ENCODE measurements around the gene NOP14.
A peak's percentile ranks its signal among the peaks of the same experiment; 100 is the strongest.
"Not testable (repeated sequence)": the region's sequence is repeated elsewhere in the genome, so short reads cannot be mapped to it uniquely, and the experiment has no call there.

The NOP14 gene

DNA sequence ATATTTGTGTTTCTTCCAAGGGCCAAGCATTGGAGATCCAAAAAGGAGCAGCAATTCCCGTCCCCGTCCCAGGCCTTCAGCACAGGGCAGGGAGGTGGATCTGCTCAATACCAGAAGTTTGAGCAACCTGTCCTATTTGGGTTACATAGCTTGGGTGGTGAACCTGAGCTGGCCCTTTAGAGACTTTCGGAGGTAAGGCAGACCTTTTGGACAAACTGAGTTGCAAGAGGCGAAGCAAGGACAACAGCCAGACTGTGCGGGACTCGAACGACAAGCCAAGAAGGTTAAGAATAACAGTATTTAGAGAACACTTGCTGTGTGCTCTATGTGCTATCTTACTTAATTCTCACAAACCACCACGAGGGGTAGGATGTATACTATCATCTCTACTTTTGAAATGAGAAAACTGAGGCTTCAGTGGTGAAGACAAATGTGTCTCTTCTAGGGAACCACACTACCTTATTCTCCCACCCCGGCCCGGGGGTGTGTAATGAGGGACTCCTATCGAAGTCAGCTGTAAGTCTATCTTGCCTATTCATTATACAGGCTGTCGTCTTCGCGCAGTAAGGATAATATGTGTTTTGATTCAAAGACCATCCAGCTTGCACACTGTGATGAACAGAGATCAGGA, 1.3 kb downstream of the NOP14 start:
- DNase-seq (ENCODE audit: low read depth in 2 of 2): peak in 1 of 2 donors; percentile 46

DNA sequence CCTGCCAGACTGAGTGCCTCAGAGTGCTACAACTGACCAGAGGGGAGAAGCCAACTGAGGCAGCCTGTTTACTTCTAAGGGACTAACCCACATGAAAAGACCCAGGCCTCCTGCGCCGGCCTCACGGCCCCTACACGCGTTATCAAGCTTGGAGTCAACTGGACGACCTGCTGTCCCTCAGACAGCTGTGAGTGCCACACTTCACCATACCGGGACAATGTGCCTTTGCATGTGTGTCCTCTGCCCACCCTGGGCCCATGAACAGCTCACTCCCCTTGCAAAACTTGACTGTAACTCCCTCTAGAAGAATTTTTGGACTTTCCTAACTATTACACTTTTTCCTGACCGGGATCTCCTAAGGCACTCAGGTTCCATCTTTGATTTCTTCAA, 1.8 kb downstream of the NOP14 start:
- no peak for DNase-seq (ENCODE audit: low read depth in 2 of 2)

DNA sequence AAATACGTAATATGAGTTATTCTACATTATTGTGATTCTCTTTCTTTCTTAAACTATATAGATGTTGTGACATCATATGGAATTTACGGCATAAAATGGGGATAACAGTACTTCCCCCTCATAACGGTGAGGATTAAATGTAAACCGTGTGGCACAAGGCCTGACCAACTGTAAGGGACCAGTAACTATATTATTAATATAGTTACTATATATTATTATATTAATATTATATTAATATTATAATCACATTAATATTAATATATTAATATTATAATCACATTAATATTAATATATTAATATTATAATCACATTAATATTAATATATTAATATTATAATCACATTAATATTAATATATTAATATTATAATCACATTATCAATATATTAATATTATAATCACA, 2.8 kb downstream of the NOP14 start:
- DNase-seq (ENCODE audit: low read depth in 2 of 2): not testable (repeated sequence)

DNA sequence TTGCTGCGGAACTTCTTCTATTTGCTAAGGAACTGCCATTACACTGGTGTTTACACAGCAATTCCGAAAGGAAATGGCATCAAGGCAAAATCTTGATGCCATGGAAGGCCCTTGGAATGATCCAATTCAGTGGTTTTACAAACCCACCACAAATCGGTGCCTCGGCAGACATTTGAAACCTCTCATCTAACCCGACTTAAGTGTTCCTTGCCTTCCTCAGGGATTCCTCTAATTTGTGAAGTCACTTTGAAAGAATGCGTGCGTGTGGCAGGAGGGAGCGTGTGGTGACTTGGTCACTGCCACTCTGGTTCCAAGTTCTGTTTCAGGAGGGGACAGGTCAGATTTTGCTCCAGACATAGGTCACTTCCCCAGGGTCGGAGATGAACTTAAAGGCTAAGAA, 4.8 kb downstream of the NOP14 start:
- DNase-seq (ENCODE audit: low read depth in 2 of 2): no peak

DNA sequence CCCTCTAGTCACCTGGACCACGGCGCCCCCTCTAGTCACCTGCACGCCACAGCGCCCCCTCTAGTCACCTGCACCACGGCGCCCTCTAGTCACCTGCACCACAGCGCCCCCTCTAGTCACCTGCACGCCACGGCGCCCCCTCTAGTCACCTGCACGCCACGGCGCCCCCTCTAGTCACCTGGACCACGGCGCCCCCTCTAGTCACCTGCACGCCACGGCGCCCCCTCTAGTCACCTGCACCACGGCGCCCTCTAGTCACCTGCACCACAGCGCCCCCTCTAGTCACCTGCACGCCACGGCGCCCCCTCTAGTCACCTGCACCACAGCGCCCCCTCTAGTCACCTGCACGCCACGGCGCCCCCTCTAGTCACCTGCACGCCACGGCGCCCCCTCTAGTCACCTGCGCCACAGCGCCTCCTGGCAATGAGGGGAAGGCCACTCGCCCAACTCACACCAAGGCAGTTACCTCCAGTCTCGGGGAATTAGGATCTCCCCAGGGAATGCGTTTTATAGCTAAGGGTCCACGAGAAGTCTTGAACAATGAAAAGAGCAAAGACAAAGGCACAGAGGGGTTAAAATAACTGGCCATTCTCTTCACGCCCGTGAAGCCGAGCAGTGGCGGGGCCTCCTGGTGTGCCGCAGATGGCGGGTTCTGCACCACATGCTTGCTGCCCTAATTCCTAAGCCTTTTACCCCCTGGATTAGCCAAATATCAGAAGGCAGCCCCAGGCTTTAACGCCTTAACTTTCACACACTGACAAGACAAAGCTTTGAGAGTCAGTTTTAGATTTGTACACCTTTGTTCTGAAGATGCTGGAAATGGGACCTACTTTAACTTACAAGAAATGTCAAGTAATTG, 7.8 kb downstream of the NOP14 start:
- not testable (repeated sequence) for DNase-seq (ENCODE audit: low read depth in 2 of 2)

DNA sequence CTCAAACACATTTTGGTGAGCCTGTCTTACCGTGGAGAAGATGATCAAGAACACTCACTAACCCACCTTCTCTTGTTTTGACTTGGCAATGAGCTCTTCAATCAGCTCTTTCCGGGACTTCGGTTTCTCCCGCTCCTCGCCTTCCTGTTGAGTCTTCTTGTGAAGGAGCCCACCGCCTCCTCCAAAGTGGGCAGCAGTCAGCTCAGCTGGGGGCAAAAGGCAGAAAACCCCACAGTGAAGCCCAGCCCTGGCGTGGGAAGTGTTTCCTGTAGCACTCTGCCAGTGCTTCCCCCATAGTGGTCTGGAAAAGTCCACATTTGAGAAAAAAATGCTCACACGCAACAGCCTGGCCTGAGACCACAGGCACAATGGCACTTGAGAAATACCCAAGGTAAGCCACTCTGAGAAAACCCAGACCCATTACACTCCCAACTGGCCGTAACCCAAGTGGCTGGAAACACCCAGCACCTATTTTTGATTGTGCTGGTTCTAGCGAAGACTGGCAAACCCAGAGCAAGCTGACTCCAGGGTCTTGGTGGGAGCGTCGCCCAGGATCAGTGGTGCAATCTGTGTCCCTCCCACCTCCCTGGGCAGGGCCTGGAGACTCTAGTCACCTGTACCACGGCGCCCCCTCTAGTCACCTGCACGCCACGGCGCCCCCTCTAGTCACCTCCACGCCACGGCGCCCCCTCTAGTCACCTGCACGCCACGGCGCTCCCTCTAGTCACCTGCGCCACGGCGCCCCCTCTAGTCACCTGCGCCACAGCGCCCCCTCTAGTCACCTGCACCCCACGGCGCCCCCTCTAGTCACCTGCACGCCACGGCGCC, 8.6 kb downstream of the NOP14 start:
- peak in 1 of 2 donors; percentile 66 for DNase-seq (ENCODE audit: low read depth in 2 of 2)

DNA sequence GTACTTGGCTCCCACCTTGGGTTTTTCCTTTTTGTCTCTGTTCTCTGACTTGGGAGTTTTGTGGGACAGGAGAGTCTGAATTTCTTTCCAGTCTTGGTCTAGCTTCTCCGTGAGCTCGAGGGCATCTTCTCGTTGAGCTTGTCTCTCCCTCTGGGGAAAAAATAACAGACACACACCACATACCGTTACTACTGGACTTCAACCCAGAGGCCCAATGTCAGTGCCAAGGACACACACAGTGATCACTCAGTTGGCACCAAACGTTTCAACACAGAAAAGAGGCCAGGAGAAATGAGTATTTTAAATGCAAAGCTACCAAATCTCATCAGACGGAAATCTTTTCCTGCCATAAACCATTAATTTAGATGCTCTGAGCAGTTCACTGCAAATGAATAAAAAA, 9.7 kb downstream of the NOP14 start:
- no peak for DNase-seq (ENCODE audit: low read depth in 2 of 2)

DNA sequence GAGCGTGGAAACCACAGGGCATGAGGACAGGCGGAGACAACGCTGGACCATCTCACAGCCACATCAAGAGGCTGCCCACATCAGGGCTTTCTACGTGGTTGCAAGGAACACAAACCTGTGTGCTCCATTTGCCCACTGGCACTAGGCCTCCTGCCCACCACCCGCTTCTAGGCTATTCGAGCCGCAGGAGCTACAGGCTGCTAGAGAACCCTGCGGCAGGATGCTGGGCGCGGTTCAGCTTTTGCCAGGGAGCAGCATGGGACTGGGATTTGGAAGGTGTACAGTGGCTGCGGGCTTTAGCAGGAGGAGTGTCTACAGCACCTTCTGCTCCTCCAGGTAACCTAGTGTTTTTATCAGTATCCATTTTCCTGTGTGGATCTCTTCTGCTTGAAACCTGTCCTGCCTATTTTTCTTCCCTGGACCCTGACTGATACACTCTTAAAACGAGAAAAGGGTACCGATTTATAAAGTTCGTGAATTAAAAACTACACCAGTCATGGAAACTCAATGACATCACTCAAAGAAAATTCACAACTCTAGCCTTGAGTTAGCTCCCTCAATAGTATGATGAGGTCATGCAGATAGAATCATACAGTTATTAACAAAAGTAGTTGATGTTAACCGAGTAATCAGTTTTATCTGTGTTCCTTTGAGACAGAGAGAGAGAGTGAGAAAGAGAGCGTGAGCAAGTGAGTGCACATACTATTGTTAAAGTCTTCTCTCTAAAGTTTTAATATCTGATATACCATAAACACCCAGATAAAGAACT, 12.8 kb downstream of the NOP14 start:
- DNase-seq (ENCODE audit: low read depth in 2 of 2): no peak

DNA sequence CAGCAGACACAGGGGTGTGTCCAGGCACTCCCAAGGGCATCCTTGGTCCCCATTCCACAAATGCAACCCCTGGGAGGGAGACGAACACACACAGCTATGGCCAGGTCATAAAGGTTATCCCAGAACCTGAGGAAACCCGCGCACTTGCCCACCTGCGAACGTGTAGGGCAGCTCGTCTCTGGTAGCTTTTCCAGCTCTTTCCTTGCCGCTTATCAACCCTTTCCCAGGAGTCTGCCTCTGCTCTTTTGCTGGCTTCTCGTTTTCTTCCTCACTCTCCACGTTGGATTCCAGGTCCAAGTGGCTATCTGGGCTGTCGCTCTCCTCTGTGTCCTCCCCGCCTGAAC, 13.5 kb downstream of the NOP14 start:
- DNase-seq (ENCODE audit: low read depth in 2 of 2): no peak

DNA sequence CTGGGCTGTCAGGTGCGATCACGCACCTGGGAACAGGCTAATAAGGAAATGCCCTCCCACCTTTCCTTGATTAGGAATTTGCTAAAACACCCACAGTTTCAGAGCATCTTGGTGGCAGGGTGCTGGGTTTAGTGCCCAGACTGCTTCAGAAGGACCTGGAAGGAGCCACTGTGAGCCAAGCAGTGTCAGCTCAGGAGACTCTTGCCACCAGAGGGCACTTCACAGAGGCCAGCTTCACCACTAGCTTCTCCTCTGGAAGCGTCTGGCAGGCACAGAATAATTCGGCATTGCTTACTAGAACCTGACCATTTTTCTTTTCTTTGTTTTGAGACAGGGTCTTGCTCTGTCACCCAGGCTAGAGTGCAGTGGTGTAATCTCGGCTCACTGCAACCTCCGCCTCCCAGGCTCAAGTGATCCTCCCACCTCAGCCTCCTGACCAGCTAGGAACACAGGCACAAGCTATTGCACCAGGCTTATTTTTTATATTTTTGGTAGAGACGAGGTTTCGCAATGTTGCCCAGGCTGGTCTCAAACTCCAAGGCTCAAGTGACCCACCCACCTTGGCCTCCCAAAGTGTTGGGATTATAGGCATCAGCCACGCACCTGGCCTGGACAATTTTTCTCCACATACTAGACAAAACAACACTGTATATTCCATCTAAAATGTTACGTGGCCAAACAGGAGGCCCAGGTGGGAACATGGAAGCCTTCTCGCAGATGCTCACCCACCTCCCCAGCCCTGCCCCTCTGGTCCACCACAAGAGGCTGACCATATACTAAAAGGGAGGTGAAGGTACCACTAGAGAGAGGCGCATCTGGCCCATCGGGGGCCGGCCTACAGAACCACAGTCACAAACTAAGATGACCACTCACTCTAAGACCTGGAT, 14.1 kb downstream of the NOP14 start:
- DNase-seq (ENCODE audit: low read depth in 2 of 2): no peak

DNA sequence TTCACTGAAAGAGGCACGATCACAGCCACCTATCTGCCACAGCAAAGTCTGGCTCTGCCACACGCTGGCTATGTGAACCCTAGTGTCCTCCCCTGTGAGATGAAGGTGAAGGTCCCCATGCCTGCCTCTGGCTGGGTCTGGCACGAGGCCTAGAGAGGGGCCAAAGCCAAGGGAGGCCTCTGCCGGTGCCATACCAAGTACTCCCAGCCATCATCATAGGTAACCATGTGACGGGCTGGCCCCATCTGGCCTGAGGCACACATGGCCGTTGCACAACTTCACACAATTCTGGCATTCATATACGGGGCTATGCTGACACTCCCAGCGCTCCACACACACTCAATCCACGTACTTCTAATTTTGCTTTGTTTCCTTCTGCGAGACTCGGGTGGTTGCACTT, 15.3 kb downstream of the NOP14 start:
- DNase-seq (ENCODE audit: low read depth in 2 of 2): no peak

DNA sequence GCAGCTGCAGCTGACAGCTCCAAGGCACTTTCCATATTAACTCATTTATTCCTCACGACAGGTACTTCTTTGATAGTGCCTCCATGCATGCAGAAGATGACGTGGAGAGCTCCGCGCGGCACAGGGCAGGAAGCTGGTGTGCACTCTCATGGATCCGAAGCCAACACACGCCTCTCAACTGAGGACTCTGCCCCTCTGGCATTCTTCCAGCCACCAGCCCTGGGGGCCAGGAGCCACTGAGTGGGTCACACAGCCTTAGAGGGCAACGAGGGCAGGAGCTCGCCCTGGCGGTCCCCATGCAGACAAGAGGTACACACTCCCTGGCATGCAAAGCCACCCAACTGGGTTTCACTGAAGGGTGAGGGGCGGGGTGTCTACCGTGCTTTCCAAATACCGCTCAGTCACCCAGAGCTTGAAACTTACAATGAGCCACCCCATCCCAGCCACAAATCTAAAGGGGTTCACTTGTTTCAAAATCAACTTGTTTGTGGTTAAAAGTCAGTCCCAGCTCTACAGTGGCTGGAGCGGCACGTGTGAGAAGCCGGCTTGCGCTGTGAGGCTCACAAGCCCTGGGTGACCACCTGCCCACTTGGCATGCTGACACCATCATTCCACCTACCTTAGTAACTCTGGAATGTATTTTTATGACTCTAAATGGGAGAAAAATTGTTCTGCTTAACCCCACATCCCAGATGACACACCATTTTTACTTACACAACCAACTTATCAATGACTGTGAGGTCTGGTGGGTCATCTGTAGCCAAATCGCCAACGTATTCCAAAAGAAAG, 16.2 kb downstream of the NOP14 start:
- DNase-seq (ENCODE audit: low read depth in 2 of 2): no peak

DNA sequence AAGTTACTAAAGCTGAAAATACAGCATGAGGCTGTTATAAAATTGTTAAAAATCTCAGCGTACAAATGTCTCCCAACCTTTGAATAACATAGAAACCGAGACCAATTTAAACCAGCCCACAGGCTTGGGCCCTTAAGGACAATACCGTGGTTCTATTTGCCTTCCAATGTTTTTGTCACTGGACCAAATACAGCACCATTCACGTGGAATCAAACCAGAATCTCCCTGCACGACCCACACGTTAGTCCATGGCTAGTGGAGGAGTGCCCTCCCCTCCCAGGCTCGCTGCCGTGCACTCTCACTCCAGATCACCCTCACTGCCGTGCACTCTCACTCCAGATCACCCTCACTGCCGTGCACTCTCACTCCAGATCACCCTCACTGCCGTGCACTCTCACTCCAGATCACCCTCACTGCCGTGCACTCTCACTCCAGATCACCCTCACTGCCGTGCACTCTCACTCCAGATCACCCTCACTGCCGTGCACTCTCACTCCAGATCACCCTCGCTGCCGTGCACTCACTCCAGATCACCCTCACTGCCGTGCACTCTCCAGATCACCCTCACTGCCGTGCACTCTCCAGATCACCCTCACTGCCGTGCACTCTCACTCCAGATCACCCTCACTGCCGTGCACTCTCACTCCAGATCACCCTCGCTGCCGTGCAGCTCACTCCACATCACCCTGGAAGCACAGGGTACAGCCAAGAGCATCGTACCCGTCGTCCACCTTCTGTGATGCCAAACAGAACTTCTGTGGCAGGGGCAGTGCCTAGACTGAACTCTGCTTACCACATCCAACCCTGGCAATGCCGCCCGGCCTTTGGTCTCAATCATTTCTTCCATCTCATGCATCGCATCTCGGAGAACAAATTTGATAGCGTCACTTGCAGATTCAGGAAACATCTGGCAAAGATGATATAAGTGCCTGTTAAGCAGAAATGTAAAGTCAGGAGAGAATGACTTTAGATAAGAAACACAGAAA, 17.3 kb downstream of the NOP14 start:
- not testable (repeated sequence) for DNase-seq (ENCODE audit: low read depth in 2 of 2)

DNA sequence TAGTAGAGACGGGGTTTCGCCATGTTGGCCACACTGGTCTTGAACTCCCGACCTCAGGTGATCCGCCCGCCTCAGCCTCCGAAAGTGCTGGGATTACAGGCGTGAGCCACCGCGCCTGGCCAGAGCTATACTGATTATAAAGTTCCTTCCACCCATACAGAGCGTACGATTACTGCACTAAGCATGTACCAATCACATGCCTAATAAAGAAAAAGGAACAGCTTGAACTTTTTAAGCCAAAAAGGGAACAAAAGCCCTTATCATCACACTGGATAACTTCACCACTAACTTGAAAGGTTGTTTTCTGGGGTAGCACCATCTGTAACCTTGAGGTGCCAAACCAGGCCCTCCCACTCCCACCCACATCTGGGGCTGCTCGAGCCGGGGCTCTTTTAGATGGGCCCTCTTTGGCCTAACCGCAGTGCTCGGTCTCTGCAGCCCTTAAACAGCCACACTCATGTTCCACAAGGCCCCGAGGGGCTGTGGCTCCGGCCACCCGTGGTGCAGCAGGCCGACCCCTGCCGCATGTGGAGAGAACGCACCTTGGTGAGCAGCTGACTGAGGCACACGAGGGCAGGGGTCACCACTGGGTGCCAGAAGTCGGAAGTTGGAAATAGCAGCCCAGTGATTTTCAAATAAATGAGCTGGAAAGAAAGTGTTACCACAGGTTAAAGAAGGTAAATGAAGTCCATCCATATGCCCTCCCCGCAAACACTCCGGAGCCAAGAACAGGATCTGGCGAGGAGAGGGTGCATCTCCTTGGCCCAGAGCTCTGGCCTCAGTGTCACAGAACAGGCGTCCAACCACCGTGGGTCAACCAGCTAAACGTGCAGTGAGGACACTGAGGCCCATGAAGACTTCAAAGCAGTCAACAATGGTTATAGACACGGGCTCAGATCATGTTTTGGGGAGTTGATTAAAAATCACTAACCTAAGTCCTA, 18.4 kb downstream of the NOP14 start:
- DNase-seq (ENCODE audit: low read depth in 2 of 2): no peak

DNA sequence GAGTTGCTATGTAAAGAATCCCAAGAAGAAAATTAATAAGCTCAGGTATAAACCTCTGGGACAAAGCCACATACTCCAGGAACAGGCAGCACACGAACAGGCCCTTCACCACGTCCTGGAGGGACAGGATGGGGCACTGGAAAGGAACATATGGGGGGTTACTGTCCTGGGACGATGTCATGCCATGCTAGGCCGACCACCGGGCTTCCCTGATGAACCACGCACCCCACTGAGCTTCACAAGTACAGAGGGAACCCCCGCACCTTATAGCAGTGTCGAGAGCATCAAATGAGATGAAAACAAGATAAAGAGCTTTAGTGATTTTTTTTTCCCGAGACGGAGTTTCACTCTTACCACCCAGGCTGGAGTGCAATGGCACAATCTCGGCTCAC, 19.1 kb downstream of the NOP14 start:
- DNase-seq (ENCODE audit: low read depth in 2 of 2): no peak

DNA sequence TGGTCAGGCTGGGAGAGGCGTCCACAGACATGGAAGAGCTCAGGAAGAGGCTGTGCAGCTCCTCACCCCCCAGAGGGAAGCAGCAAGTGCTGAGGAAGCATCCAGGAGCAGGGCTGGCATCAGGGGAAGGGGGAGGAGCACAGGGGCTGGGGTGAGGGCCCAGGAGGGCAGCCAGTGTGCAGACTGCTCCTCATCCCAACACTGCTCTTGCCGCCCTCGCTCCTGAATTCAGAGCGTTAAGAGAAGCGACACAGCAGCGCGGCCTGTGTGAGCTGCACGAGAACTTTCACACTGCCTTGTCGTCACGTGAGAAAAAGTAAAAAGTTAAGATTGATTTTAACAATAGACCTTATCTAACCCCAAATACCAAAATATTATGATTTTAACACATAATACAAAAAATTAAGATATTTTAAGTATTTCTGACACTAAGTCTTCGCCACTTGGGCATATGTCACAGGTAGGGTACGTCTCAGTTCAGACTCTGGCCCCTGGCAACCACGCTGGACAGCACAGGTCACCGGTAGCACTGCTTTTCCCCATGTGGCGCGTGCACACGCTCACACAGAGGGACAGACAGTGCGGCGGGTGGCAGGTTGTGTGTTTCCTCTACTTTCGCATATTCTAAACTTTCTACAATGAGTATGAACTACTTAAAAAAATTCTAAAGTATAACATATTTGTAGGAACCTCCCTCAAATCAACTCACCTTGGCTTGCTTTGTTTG, 19.7 kb downstream of the NOP14 start:
- no peak for DNase-seq (ENCODE audit: low read depth in 2 of 2)
